HepG2 (cell line): Measurements from ENCODE around the gene SNAP23. TPM values are rescaled to one million over a fixed set of nuclear protein-coding genes. Genes with fewer than 3 reads are reported as not detected.

Source experiments
- CBFB ChIP-seq: sonication (generic); formaldehyde crosslinking; IDR thresholded peaks from 2 replicates; pipeline ENCODE4 v1.4.0; 2020; ENCODE audit warnings: missing genetic modification reagents
- ELF3 ChIP-seq: IDR thresholded peaks from 2 replicates; pipeline ENCODE4 v1.6.1; 2016; ENCODE audit warnings: missing genetic modification reagents, missing compliant biosample characterization
- HDAC6 ChIP-seq: fragments of 200-600 bp; sonication (generic); IDR thresholded peaks from 2 replicates; pipeline ENCODE4 v1.7.0; 2017; ENCODE audit warnings: mild to moderate bottlenecking, antibody characterized with exemption, low read length, low read depth
- HMGA1 ChIP-seq: sonication (generic); formaldehyde crosslinking; conservative IDR thresholded peaks from 2 replicates; pipeline ENCODE4 v1.4.0; 2020; ENCODE audit warnings: missing genetic modification reagents
- HNF4A ChIP-seq: sonication (generic); formaldehyde crosslinking; IDR thresholded peaks from 2 replicates; pipeline ENCODE4 v1.4.0; 2020; ENCODE audit warnings: missing genetic modification reagents
- MBD4 ChIP-seq: IDR thresholded peaks from 2 replicates; pipeline ENCODE4 v1.6.1; 2012; ENCODE audit warnings: low read length, inconsistent platforms, borderline replicate concordance
- PAX8 ChIP-seq: sonication (generic); formaldehyde crosslinking; IDR thresholded peaks from 2 replicates; pipeline ENCODE4 v1.8.0; 2022; ENCODE audit warnings: mild to moderate bottlenecking, missing genetic modification reagents, borderline replicate concordance
- SP2 ChIP-seq: sonication (generic); formaldehyde crosslinking; IDR thresholded peaks from 2 replicates; pipeline ENCODE4 v1.5.1; 2020; ENCODE audit warnings: mild to moderate bottlenecking, missing genetic modification reagents
- TEAD3 ChIP-seq: optimal IDR thresholded peaks from 2 replicates; pipeline ENCODE3; 2016; ENCODE audit warnings: borderline replicate concordance
- TRAFD1 ChIP-seq: sonication (generic); formaldehyde crosslinking; IDR thresholded peaks from 2 replicates; pipeline ENCODE4 v1.5.1; 2020; ENCODE audit warnings: missing genetic modification reagents, mild to moderate bottlenecking, borderline replicate concordance
- XBP1 ChIP-seq: sonication (generic); formaldehyde crosslinking; IDR thresholded peaks from 2 replicates; pipeline ENCODE4 v1.5.0; 2020; ENCODE audit warnings: missing genetic modification reagents
- YY1 ChIP-seq: IDR thresholded peaks from 2 replicates; pipeline ENCODE4 v1.6.1; 2011; ENCODE audit warnings: low read length, low read depth, moderate library complexity, mild to moderate bottlenecking; ENCODE audit not compliant: insufficient read depth, insufficient replicate concordance
- ZBTB10 ChIP-seq: sonication (generic); formaldehyde crosslinking; IDR thresholded peaks from 2 replicates; pipeline ENCODE4 v1.4.0; 2020; ENCODE audit warnings: missing genetic modification reagents, borderline replicate concordance
- ZBTB3 ChIP-seq: sonication (generic); formaldehyde crosslinking; IDR thresholded peaks from 2 replicates; pipeline ENCODE4 v1.4.0; 2020; ENCODE audit warnings: low read depth, mild to moderate bottlenecking, moderate library complexity, missing genetic modification reagents, borderline replicate concordance
- ZNF367 ChIP-seq: sonication (generic); formaldehyde crosslinking; IDR thresholded peaks from 2 replicates; pipeline ENCODE4 v1.4.0; 2020; ENCODE audit warnings: missing genetic modification reagents, borderline replicate concordance
- ZNF431 ChIP-seq: sonication (generic); formaldehyde crosslinking; IDR thresholded peaks from 2 replicates; pipeline ENCODE4 v1.9.0; 2022; ENCODE audit warnings: missing genetic modification reagents, low read depth, mild to moderate bottlenecking, borderline replicate concordance
- ZNF432 ChIP-seq: sonication (generic); formaldehyde crosslinking; IDR thresholded peaks from 2 replicates; pipeline ENCODE4 v1.5.0; 2020; ENCODE audit warnings: missing genetic modification reagents, mild to moderate bottlenecking, borderline replicate concordance
- ZNF549 ChIP-seq: sonication (generic); formaldehyde crosslinking; IDR thresholded peaks from 2 replicates; pipeline ENCODE4 v1.5.0; 2020; ENCODE audit warnings: missing genetic modification reagents
- ZNF564 ChIP-seq: sonication (generic); formaldehyde crosslinking; IDR thresholded peaks from 2 replicates; pipeline ENCODE4 v1.8.1; 2023; ENCODE audit warnings: mild to moderate bottlenecking, missing genetic modification reagents
- ZNF652 ChIP-seq: IDR thresholded peaks from 2 replicates; pipeline ENCODE4 v1.6.1; 2016; ENCODE audit warnings: low read depth, borderline replicate concordance
- ZNF841 ChIP-seq: sonication (generic); formaldehyde crosslinking; IDR thresholded peaks from 2 replicates; pipeline ENCODE4 v1.8.1; 2023; ENCODE audit warnings: missing genetic modification reagents, borderline replicate concordance
- polyA plus RNA-seq, 8 experiments: library from polyadenylated mRNA; depleted of rRNA in 3 of 8; stranded (reverse) in 7 of 8; unstranded in 1 of 8; fragments of >200 nt; fragmentation: Illumina TruSeq in 4 of 8; extraction: Trizol in 4 of 8; gene quantifications; 2 replicates each; pipeline versions ENCODE4 v1.2.1 to v1.2.3, GENCODE V29; 2011 to 2016; ENCODE audit warnings: low read depth in 4 of 8, missing spikeins in 1 of 8, mixed read lengths in 1 of 8; ENCODE audit not compliant: insufficient read depth in 1 of 8
- total RNA-seq, 5 experiments: library from RNA; depleted of rRNA; stranded (reverse); fragments of >200 nt; fragmentation: Illumina TruSeq; extraction: Trizol; gene quantifications; 2 replicates each; pipeline ENCODE4 v1.2.3, GENCODE V29; 2016; ENCODE audit warnings: low read depth in 1 of 5
- TF ChIP-seq, protein P1 (sequence below): sonication (generic); formaldehyde crosslinking; IDR thresholded peaks from 2 replicates; pipeline ENCODE4 v1.5.0; 2020; ENCODE audit warnings: missing genetic modification reagents
- TF ChIP-seq, protein P2 (sequence below): IDR thresholded peaks from 2 replicates; pipeline ENCODE4 v1.6.1; 2016; ENCODE audit warnings: missing compliant biosample characterization, missing genetic modification reagents, borderline replicate concordance

The SNAP23 gene
- total and polyA plus RNA-seq, 2 of the 13 experiments (the other 11 are each of a cell fraction or from before 2014, with no cell fraction given): 37.0 to 101 TPM

DNA sequence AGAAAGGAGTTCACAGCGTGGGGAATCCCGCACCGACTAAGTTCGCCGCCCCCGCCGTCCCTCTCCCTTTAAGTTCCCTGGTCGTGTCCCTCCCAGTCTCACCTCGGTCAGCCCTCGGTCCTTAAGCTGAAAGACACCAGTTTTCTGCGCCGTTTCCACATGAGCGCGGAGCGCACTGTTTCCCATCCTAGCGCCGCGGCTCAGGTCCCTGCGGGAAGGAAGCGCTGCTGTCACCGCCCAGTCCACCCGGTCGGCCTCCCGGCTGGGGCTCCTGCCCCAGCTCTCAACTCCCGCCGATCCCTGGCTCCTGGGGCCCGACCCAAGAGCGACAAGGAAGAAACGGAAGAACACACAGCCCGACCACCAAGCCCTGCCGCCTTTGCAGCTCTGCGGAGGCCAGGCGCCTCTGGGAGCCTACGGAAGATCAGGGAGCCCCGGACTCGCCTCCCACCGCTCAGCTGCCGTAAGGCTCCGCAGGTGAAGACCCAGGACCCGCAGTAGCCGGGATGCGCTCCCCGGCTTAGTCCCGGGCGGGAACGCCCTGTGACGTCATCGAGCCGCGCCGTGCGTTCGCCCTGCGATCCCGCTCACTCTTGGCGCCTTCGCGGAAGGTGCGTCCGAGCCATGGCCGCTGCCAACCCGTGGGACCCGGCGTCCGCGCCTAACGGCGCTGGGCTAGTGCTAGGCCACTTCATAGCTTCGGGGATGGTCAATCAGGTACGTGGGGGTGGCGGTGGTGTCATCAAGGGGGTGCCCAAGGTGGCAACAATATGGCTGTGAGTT, 53.0 kb downstream of the SNAP23 start, which contains the start of the genes HAUS2 and LRRC57 (continued):
- TF ChIP-seq TRAFD1 (CRISPR knock-in tag) (peak; percentile 70; the same call in 1 of the 2 replicates), ZBTB10 (CRISPR knock-in tag) (peak; percentile 51; the same call in 1 of the 2 replicates), ZNF432 (no peak), ELF3 (CRISPR knock-in tag) (peak; percentile 65), TEAD3 (peak; percentile 60), YY1 (peak; percentile 90), HMGA1 (no peak), MBD4 (no peak), ZBTB3 (CRISPR knock-in tag) (peak; percentile 80; the same call in 1 of the 2 replicates), PAX8 (CRISPR knock-in tag) (no peak), ZNF652 (CRISPR knock-in tag) (no peak), ZNF549 (CRISPR knock-in tag) (no peak), HDAC6 (no peak), ZNF564 (no peak), ZNF431 (CRISPR knock-in tag) (no peak), CBFB (CRISPR knock-in tag) (peak; percentile 42; the same call in 1 of the 2 replicates), SP2 (CRISPR knock-in tag) (no peak; the same call in 1 of the 2 replicates), HNF4A (CRISPR knock-in tag) (peak; percentile 37; the same call in 1 of the 2 replicates), ZNF367 (no peak), ZNF841 (no peak), XBP1 (CRISPR knock-in tag) (no peak)
- TF ChIP-seq, protein P1, sequence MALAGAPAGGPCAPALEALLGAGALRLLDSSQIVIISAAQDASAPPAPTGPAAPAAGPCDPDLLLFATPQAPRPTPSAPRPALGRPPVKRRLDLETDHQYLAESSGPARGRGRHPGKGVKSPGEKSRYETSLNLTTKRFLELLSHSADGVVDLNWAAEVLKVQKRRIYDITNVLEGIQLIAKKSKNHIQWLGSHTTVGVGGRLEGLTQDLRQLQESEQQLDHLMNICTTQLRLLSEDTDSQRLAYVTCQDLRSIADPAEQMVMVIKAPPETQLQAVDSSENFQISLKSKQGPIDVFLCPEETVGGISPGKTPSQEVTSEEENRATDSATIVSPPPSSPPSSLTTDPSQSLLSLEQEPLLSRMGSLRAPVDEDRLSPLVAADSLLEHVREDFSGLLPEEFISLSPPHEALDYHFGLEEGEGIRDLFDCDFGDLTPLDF: peak; percentile 99
- TF ChIP-seq, protein P2, sequence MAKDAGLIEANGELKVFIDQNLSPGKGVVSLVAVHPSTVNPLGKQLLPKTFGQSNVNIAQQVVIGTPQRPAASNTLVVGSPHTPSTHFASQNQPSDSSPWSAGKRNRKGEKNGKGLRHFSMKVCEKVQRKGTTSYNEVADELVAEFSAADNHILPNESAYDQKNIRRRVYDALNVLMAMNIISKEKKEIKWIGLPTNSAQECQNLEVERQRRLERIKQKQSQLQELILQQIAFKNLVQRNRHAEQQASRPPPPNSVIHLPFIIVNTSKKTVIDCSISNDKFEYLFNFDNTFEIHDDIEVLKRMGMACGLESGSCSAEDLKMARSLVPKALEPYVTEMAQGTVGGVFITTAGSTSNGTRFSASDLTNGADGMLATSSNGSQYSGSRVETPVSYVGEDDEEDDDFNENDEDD: peak; percentile 97
